H1 (cell line): Measurements from ENCODE around the gene TRIM14. TPM values are rescaled to one million over a fixed set of nuclear protein-coding genes. Genes with fewer than 3 reads are reported as not detected.

Source experiments
- CTCF ChIA-PET: fragments of 300-600 bp; sonication (Branson Sonifier 250); formaldehyde crosslinking; loops from one replicate; lab custom pipeline; 2021; ENCODE audit not compliant: partially characterized antibody; lab: Charles Lee
- POLR2A ChIA-PET: fragments of 300-600 bp; sonication (Branson Sonifier 250); formaldehyde crosslinking; loops from one replicate; lab custom pipeline; 2021; ENCODE audit warnings: inconsistent platforms; ENCODE audit not compliant: partially characterized antibody; lab: Charles Lee
- DNase-seq, 2 experiments: peaks; one replicate each; pipeline versions ENCODE4 v3.0.0 to v3.0.0-alpha.2; 2010 to 2022; ENCODE audit warnings: low spot score in 2 of 2, low read depth in 1 of 2, mixed read lengths in 1 of 2
- FAIRE-seq: peaks from 2 replicates; lab custom pipeline; 2011; peaks lifted over from hg19 to GRCh38; lab: Jason Lieb, UNC
- H2AFZ ChIP-seq: 2 replicates; pipeline ENCODE4 v1.8.1; 2012; ENCODE audit warnings: low read length, inconsistent platforms
- H2AK5ac ChIP-seq: 2 replicates; pipeline ENCODE4 v1.6.1; 2013; ENCODE audit warnings: low read depth, low read length
- H2BK120ac ChIP-seq: replicated peaks from 2 replicates; pipeline ENCODE3; 2013; ENCODE audit warnings: low read depth, low read length, inconsistent platforms
- H2BK12ac ChIP-seq: 2 replicates; pipeline ENCODE4 v1.6.1; 2013; ENCODE audit warnings: low read depth, low read length
- H2BK15ac ChIP-seq: 2 replicates; pipeline ENCODE4 v1.6.1; 2013; ENCODE audit warnings: low read length
- H2BK20ac ChIP-seq: 2 replicates; pipeline ENCODE4 v1.6.1; 2013; ENCODE audit warnings: low read length
- H2BK5ac ChIP-seq: 2 replicates; pipeline ENCODE4 v1.6.1; 2013; ENCODE audit warnings: low read depth, low read length
- H3K14ac ChIP-seq: 2 replicates; pipeline ENCODE4 v1.6.1; 2013; ENCODE audit warnings: inconsistent platforms; ENCODE audit not compliant: insufficient read length
- H3K18ac ChIP-seq: 2 replicates; pipeline ENCODE4 v1.6.1; 2013; ENCODE audit warnings: low read length; ENCODE audit errors: extremely low read depth
- H3K23ac ChIP-seq: 2 replicates; pipeline ENCODE4 v1.6.1; 2013; ENCODE audit warnings: inconsistent platforms; ENCODE audit not compliant: insufficient read length
- H3K23me2 ChIP-seq: 2 replicates; pipeline ENCODE4 v1.6.1; 2013; ENCODE audit warnings: low read depth, low read length
- H3K27ac ChIP-seq: 2 replicates; pipeline ENCODE4 v1.6.1; 2011; ENCODE audit warnings: low read depth, low read length, inconsistent platforms
- H3K27me3 ChIP-seq, 4 experiments: replicated peaks in 1 of 4; 1 replicate in 1 of 4; 2 replicates in 3 of 4; pipeline versions ENCODE4 v1.6.1 to v1.8.1; 2011 to 2013; ENCODE audit warnings: low read length in 3 of 4, mild to moderate bottlenecking in 3 of 4, inconsistent platforms in 2 of 4, mixed read lengths in 2 of 4, moderate library complexity in 1 of 4; ENCODE audit not compliant: control insufficient read depth in 3 of 4, insufficient read depth in 3 of 4; ENCODE audit errors: extremely low read depth in 1 of 4
- H3K36me3 ChIP-seq, 4 experiments: 2 replicates each; pipeline versions ENCODE4 v1.6.1 to v1.8.1; 2011 to 2013; ENCODE audit warnings: mild to moderate bottlenecking in 4 of 4, low read length in 3 of 4, moderate library complexity in 2 of 4, control low read depth in 1 of 4, inconsistent platforms in 1 of 4; ENCODE audit not compliant: insufficient read depth in 4 of 4, control insufficient read depth in 2 of 4
- H3K4ac ChIP-seq: replicated peaks from 2 replicates; pipeline ENCODE3; 2013; ENCODE audit warnings: low read length, low read depth, mixed read lengths, inconsistent platforms; ENCODE audit not compliant: insufficient read length
- H3K4me1 ChIP-seq, 4 experiments: replicated peaks in 1 of 4; 1 replicate in 1 of 4; 2 replicates in 3 of 4; pipeline versions ENCODE4 v1.6.1 to v1.8.1; 2011 to 2013; ENCODE audit warnings: low read length in 3 of 4, inconsistent platforms in 2 of 4, mixed read lengths in 1 of 4; ENCODE audit not compliant: insufficient read depth in 4 of 4, control insufficient read depth in 3 of 4
- H3K4me2 ChIP-seq, 2 experiments: 2 replicates each; pipeline versions ENCODE4 v1.6.1 to v1.8.1; 2011 to 2013; ENCODE audit warnings: low read depth in 2 of 2, low read length in 2 of 2, control low read depth in 1 of 2, inconsistent platforms in 1 of 2, mild to moderate bottlenecking in 1 of 2; ENCODE audit not compliant: insufficient read depth in 1 of 2
- H3K4me3 ChIP-seq, 4 experiments: fragments of 200-600, 300-600 bp in 1 of 4; sonication (generic), shearing (Covaris generic), sonication (Bioruptor Twin) in 1 of 4; 2 replicates each; pipeline versions ENCODE4 v1.5.1 to v1.8.1; 2011 to 2016; ENCODE audit warnings: low read length in 4 of 4, low read depth in 3 of 4, control low read depth in 2 of 4, inconsistent platforms in 2 of 4, mild to moderate bottlenecking in 2 of 4, mixed read lengths in 1 of 4, moderate library complexity in 1 of 4; ENCODE audit not compliant: insufficient read depth in 2 of 4; ENCODE audit errors: extremely low read depth in 1 of 4
- H3K56ac ChIP-seq: replicated peaks from 2 replicates; pipeline ENCODE3; 2013; ENCODE audit warnings: low read depth, mild to moderate bottlenecking, mixed read lengths, low read length, inconsistent platforms; ENCODE audit not compliant: insufficient read length
- H3K79me1 ChIP-seq: 2 replicates; pipeline ENCODE4 v1.6.1; 2013; ENCODE audit warnings: low read depth, low read length, control low read depth
- H3K79me2 ChIP-seq, 2 experiments: 2 replicates each; pipeline versions ENCODE4 v1.6.1 to v1.8.1; 2012 to 2013; ENCODE audit warnings: low read length in 2 of 2, mild to moderate bottlenecking in 2 of 2, inconsistent platforms in 1 of 2; ENCODE audit not compliant: insufficient read depth in 2 of 2, control insufficient read depth in 1 of 2
- H3K9ac ChIP-seq, 4 experiments: replicated peaks in 1 of 4; 1 replicate in 1 of 4; 2 replicates in 3 of 4; pipeline versions ENCODE4 v1.6.1 to v1.8.1; 2011 to 2013; ENCODE audit warnings: low read depth in 3 of 4, low read length in 3 of 4, control low read depth in 2 of 4, mild to moderate bottlenecking in 2 of 4, moderate library complexity in 2 of 4, inconsistent platforms in 1 of 4; ENCODE audit errors: extremely low read depth in 1 of 4
- H3K9me3 ChIP-seq, 2 experiments: 2 replicates each; pipeline versions ENCODE4 v1.6.1 to v1.8.1; 2012 to 2013; ENCODE audit warnings: mild to moderate bottlenecking in 2 of 2, moderate library complexity in 2 of 2, control low read depth in 1 of 2, inconsistent platforms in 1 of 2, low read depth in 1 of 2, low read length in 1 of 2, mixed read lengths in 1 of 2; ENCODE audit not compliant: insufficient read depth in 2 of 2
- H4K20me1 ChIP-seq, 2 experiments: replicated peaks in 1 of 2; 2 replicates each; pipeline versions ENCODE3 to v1.8.1; 2011 to 2013; ENCODE audit warnings: inconsistent platforms in 2 of 2, low read length in 2 of 2, mild to moderate bottlenecking in 1 of 2; ENCODE audit not compliant: insufficient read depth in 2 of 2, control insufficient read depth in 1 of 2
- H4K5ac ChIP-seq: 2 replicates; pipeline ENCODE4 v1.6.1; 2013; ENCODE audit warnings: low read length, low read depth, mixed read lengths, inconsistent platforms; ENCODE audit not compliant: insufficient read length
- H4K8ac ChIP-seq: 2 replicates; pipeline ENCODE4 v1.8.0; 2013; ENCODE audit warnings: mild to moderate bottlenecking, moderate library complexity, low read length, inconsistent platforms; ENCODE audit not compliant: insufficient read depth; ENCODE audit errors: extremely low read depth
- H4K91ac ChIP-seq: replicated peaks from 2 replicates; pipeline ENCODE3; 2013; ENCODE audit warnings: low read length, mixed read lengths, inconsistent platforms; ENCODE audit not compliant: insufficient read length
- EP300 ChIP-seq, 2 experiments: IDR thresholded peaks; 1 replicate in 1 of 2; 2 replicates in 1 of 2; pipeline ENCODE4 v1.6.1; 2011 to 2012; ENCODE audit warnings: low read depth in 2 of 2, low read length in 2 of 2, mild to moderate bottlenecking in 2 of 2, borderline replicate concordance in 1 of 2, inconsistent platforms in 1 of 2, moderate library complexity in 1 of 2
- POLR2A ChIP-seq, 2 experiments: IDR thresholded peaks; 1 replicate in 1 of 2; 2 replicates in 1 of 2; pipeline ENCODE4 v1.6.1; 2011; ENCODE audit warnings: low read depth in 2 of 2, low read length in 2 of 2, mild to moderate bottlenecking in 2 of 2; ENCODE audit errors: control extremely low read depth in 1 of 2
- SRF ChIP-seq: IDR thresholded peaks from 2 replicates; pipeline ENCODE4 v1.6.1; 2011; ENCODE audit warnings: mild to moderate bottlenecking, low read depth, low read length, moderate library complexity
- ZNF274 ChIP-seq: IDR thresholded peaks from 2 replicates; pipeline ENCODE4 v1.7.0; 2012; ENCODE audit warnings: low read length, borderline replicate concordance; ENCODE audit errors: extremely low read depth
- WGBS, 2 experiments: shearing (Covaris generic) in 1 of 2; methylation state at CpG; one replicate each; pipeline versions ENCODE4 v1.1.6 to v1.1.7; 2013 to 2015; ENCODE audit warnings: low lambda C conversion rate in 2 of 2, mixed read lengths in 2 of 2, inconsistent platforms in 1 of 2, low coverage in 1 of 2, missing lambda C conversion rate in 1 of 2; ENCODE audit not compliant: insufficient replicate concordance in 2 of 2, insufficient coverage in 1 of 2, insufficient read length in 1 of 2; ENCODE audit errors: extremely low coverage in 1 of 2, missing lambda C conversion rate in 1 of 2; 5-methylcytosine and 5-hydroxymethylcytosine counted together
- polyA plus RNA-seq, 7 experiments: library from polyadenylated mRNA; depleted of rRNA in 3 of 7; stranded (reverse) in 5 of 7; unstranded in 2 of 7; fragments of >200 nt in 5 of 7; fragments of 200-250 nt in 2 of 7; gene quantifications; 1 replicate in 5 of 7; 2 replicates in 1 of 7; 4 replicates in 1 of 7; pipeline versions ENCODE4 v1.2.1 to v1.2.3, GENCODE V29; 2011 to 2013; ENCODE audit warnings: missing spikeins in 2 of 7, mixed read lengths in 2 of 7
- total RNA-seq: library from RNA; stranded (reverse); fragmentation: NEBNext Ultra II Directional; extraction: Animal tissue kit (Norgen Biotek cat#: 25700); gene quantifications from 2 replicates; pipeline ENCODE4 v1.2.1, GENCODE V29; 2021

Gene TRIM14
- total and polyA plus RNA-seq, 2 of the 8 experiments (the other 6 are each of a cell fraction or from before 2014, with no cell fraction given), result 9.2 to 19.4 TPM

DNA sequence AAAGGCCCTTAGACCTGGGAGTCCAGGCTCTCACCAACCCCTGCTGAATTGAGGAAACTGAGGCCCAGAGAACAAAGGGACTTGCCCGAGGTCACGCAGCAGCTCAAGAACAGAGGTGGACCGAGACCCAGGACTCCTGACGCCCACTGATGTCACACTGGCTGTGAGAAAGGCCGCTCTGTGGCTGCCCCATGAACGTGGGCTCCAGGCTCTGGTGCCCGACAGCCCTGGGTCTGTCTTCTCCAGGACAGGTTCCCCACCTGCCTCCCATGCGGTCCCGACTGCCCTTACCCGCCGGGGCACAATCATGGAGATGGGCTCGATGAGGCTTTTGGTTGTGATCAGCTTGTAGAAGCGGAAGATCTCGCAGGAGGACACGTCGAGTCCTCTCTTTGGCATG lies 9.3 kb upstream of the TRIM14 start:
- no peak overlapping the region for H2AK5ac ChIP-seq
- CTCF ChIA-PET, result interaction anchor here (0.6 to 2.3 kb wide), 8 partner anchors 9 to 707 kb away, joined by 3 to 7 read pairs (median 4); partner anchors contain the start of gene TRIM14
- H3K36me3 ChIP-seq, result peaks cover 0 to 4% (median 1%) of the 10 kb centered on the region in 4 experiments; a peak in 3 of 8 replicates
- H3K56ac ChIP-seq, result no peak overlapping the region
- H4K20me1 ChIP-seq, result peaks cover 0 to 5% of the 10 kb centered on the region in 2 experiments
- H2BK20ac ChIP-seq, result no peak overlapping the region
- H3K18ac ChIP-seq, result no peak overlapping the region
- H4K91ac ChIP-seq, result no peak overlapping the region
- no peak overlapping the region for H2BK120ac ChIP-seq
- no peak overlapping the region for H2AFZ ChIP-seq
- no peak overlapping the region for H2BK12ac ChIP-seq
- no peaks in the 10 kb centered on the region for H3K27me3 ChIP-seq
- H3K4me3 ChIP-seq, result no peak overlapping the region
- no peak overlapping the region for H2BK15ac ChIP-seq
- no peak overlapping the region for H3K14ac ChIP-seq
- H4K8ac ChIP-seq, result no peak overlapping the region
- no peak overlapping the region for H3K4me2 ChIP-seq
- TF ChIP-seq SRF (no peak), EP300 (IDR thresholded peaks at IDR 0.05; ENCODE audit: borderline replicate concordance in 1 of 2, low read depth in 2 of 2, low read length in 2 of 2) (no peak), ZNF274 (no peak), POLR2A (IDR thresholded peaks at IDR 0.05; ENCODE audit: control extremely low read depth in 1 of 2, low read depth in 2 of 2, low read length in 2 of 2) (no peak)
- TF ChIP-seq, all 59 proteins: peak for 0
- H3K23me2 ChIP-seq, result no peaks in the 10 kb centered on the region
- H3K79me2 ChIP-seq, result no peaks in the 10 kb centered on the region
- H4K5ac ChIP-seq, result no peak overlapping the region
- FAIRE-seq, result no peak
- no peak overlapping the region for H3K27ac ChIP-seq
- POLR2A ChIA-PET, result interaction anchor here (0.6 kb wide), 1 partner anchor 25 kb away, joined by 3 read pairs; no protein-coding TSS in a partner anchor
- DNase-seq, result no peak
- H3K4me1 ChIP-seq, result peaks cover 0 to 7% (median 0%) of the 10 kb centered on the region in 4 experiments; a peak in 3 of 7 replicates
- H3K9me3 ChIP-seq, result no peaks in the 10 kb centered on the region
- no peak overlapping the region for H3K23ac ChIP-seq
- H3K79me1 ChIP-seq, result no peaks in the 10 kb centered on the region
- H2BK5ac ChIP-seq, result no peak overlapping the region
- 89% methylated on average over 16 of the region's 16 CpGs; no CpG with 5 or more reads in 1 of the 2 experiments for WGBS, 2 experiments
- no peak overlapping the region for H3K9ac ChIP-seq
- no peak overlapping the region for H3K4ac ChIP-seq
